ENCODE measurements around the gene SKIL.

DNA sequence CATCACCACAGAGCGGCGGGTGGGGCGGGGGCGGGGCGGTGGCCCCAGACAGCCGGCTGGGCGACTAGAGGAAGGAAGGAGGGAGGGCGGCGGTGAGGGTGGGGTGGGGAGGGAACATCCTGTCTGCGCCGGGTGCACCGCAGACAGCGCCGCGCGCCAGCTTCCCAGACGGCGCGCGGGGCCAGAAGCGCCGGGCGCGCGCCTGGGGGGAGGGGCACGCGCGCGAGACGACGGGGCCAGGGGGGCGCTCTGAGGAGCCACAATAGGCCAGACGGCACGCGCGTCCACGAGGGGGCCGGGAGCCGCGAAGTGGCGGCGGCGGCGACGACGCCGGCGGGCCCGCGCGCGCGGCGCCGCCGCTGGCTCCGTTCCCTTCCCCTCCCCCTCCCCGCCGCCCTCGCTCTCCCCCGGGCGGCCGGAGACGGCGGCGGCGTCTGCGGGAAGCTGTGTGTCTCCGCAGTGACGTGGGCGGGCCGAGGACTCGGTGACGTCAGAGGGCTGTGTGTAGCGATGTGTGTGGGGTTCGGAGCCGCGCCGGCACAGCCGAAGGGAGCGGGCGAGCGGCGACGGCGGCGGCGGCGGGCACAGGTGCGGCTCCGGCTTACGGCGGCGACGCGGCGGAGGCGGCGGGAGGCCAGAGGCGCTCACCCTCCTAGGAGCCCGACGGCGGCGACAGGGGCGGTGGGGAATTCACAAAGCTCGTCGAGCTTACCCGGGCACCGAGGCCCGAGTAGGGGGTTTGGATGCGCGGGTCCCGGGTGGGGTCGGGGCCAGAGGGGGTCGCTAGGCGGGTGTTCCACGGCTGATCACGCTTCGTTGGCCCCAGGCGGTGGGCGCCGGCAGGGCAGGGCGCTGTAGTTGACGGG, at the start of gene SKIL:
- TF ChIP-seq CTCF (IDR thresholded peaks at IDR 0.05 in 4 of 5, conservative IDR thresholded peaks at IDR 0.05 in 1 of 5): peak in 2 of 5 experiments; percentile 3 to 11
- peak; percentile 92 to 93 for TF ChIP-seq POLR2A (IDR thresholded peaks at IDR 0.05)
